GM19468 (cell line): ENCODE measurements around the gene CCDC27.

Experiments
- ATAC-seq: cut with Tn5 transposase; IDR thresholded peaks from one replicate; pipeline ENCODE4 v1.9.1; 2021; ENCODE audit warnings: mild to moderate bottlenecking, moderate library complexity, moderate number of reproducible peaks; ENCODE audit not compliant: unreplicated experiment; ENCODE audit errors: extremely low read depth

Gene CCDC27

DNA sequence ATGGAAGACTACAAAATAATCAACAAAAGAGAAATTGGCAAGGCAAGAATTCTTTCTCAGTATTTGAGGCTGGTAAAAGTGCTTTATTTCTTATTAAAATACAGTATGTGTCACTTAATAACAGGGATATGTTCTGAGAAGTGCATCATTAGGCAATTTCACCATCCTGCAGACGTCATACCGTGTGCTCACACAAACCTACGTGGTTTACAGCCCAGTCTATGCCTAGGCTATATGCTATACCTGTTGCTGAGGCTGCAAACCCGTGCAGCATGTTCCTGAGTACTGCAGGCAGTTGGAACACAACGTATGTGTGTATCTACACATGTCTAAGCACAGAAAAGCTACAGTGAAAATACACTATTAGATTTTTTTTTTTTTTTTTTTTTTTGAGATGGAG, 2.7 kb upstream of the CCDC27 start:
- ATAC-seq = no peak

DNA sequence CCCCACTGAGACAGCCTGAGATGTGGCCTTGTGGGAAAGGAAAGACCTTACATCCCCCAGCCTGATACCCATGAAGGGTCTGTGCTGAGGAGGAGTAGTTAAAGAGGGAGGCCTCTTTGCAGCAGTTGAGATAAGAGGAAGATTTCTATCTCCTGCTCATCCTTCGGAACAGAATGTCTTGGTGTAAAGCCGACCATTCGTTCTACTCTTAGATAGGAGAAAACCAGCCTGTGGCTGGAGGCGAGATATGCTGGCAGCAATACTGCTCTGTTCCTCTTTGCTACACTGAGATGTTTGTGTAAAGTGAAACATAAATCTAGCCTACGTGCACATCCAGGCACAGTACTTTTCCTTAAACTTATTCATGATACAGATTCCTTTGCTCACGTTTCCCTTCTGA, 1.5 kb upstream of the CCDC27 start:
- ATAC-seq = no peak

DNA sequence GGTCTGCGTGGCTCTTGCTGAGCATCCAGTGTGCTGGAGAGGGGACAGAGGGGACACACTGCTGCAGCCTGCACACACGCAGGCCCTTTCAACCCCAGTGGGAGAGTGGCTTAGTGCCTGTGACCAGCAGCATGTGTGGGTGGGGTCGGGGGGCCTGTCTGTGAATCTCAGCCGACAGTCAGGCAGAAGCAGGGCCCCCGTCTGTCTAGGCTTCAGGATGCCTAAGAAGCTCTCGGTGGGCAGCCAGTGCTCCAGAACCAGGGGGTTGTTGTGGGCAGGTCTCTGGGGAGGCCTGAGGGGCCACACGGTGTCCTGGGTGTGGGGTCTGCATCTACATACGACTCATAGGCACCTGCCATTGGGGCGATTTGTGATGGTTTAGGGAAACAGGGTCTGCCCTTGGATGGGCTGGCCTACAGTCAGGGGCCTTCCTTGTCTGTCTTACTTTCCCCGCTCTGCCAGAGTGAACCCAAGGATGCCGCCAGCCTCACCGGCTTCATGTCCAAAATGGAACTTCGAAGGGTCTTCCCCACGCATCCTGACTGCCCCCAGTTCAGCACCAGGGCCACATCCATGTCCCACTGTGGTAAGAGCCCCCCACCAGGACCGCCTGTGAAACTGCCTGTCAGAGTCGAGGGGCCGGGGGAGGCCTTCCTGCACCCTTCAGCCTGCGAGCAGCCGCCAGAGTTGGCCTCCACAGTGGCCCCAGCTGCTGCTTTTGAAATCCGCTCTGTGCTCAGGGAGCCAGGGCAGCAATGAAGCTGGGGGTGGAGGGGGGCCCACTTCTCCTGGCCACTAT, 1.6 kb downstream of the CCDC27 start:
- ATAC-seq = no peak

DNA sequence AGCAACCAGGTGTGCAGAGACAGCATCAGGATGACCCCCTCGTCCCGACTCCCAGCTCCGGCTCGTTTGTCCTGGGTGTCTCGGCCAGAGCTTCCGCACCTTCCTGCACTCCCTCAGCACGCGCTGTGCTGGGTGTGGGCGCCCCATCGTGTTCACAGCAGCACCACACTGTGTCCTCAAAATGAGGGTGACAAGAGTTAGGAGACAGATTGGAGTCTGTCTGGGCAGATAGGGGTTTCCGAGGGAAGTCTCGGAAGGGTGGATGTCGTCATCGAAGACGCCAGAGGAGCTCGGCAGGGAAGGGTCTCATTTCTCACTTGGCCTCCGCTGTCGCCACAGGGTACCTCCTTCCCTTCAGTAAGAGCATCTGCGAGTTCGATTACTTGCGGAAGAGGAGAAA, 4.1 kb downstream of the CCDC27 start:
- ATAC-seq = no peak

DNA sequence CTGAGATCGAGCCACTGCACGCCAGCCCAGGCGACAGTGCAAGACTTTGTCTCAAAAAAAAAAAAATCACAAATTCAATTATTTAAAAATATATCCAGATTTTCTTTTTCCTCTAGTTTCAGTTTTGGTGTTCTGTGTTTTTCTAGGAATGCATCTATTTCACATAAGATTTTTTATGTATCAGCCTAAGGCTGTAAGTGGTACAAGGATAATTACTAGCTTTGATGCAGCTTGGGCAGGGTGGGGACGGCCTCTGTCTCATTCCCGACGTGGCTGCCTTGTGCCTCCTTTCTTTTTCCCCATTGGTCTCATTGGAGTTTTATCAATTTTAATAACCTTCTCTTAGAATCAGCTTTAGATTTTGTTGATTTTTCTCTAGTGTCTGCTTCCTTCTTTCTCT, 6.9 kb downstream of the CCDC27 start:
- no peak for ATAC-seq

DNA sequence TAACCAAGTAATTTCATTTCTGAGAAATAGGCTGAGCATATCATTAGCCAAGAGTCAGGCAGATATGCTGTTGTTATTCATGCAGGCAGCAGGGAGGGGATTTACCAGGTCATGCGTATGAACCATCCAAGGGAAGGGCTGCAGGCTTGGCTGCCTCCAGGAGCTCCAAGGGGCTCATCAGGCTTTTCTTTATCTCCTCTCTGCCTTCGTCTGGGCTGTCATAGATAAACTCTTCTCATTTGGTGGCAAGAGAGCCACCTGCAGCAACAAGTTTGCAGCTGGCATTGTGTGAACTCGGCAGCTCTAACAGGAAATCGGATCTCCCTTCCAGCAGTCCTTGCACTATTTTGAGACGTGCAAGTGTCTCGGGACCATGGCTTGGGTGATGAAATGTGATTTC, 7.5 kb downstream of the CCDC27 start:
- no peak for ATAC-seq

DNA sequence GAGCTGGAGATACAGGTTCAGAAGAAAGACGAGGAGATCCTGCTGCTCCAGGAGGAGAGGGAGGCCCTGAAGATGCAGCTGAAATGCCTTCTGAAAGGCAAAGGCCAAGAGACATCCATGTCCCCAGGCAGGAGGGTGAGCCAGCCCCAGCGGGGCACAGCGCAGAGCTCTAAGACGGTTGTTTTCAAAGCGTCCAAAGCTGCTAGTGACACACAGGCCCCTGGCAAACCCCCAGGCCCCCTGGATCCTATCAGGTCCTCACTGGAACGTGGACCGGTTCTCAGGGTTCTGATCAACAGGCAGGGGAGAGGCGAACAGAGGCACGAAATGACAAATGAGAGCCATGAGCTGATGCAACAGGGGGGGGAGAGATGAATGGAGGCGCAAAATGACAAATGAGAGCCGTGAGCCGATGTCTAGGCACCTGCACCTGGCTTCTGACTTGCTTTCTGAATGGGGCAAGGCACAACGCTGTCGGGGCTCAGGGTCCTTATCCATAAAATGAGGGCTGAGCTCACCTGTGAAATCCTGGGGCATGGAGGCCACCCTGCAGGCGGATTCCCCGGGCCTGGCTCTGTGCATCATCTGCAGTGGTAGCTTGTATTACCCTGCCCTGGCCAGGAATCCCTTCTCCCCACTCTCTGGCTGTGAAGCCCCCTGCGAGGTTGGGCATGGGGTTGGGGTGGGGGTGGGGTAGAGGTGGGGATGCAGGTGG, 9.2 kb downstream of the CCDC27 start:
- ATAC-seq = no peak

DNA sequence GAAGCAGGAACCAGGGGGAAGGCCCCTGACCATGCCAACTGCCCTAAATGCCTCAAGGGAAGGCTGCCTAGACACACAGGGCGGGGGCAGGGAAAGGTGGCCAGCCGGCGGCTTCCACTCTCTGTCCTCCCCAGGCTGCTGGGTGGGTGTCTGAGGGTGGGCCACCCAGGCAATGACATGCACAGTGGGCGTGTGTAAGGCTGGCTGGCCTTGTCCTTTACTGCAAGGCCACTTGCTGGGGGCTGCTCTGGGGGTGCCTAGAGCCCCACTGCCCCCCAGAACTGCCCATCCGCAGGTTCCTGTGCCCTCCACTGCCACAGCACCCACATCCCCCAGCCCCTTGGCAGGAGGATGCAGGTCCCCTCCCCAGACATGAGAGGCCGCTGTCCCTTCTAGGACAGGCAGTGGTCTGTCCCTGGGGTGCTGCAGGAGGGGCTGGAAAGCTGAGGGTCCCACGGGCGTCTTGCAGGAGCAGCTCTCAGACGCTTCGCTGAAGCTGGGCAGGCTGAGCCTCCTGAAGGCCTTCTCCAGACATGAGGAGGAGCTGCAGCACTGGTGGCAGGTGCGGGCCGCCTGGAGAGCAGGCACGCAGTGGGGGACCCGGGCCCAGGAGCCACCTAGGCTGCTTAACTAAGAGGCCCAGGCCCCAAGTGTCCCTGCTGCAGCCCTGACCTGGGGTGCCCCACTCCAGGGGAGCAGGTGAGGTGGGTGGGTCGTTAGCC, 10.1 kb downstream of the CCDC27 start:
- no peak for ATAC-seq

DNA sequence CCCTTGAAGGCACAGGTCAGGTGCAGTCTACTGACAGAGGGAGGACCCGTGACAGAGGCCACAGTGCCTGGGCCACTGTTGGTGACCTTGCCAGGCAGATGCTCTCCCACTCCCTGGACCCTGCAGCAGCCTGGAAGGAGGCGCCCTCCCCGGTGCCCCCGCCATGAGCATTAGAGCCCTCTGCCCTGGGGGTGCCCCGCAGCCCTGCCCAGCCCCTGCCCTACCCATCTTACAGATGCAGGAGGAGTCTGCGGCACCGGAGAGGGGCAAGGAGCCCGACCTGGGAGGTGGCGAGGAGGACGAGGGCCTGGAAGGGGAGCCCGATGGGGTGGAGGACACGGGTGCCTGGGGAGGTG, 10.6 kb downstream of the CCDC27 start:
- no peak for ATAC-seq

DNA sequence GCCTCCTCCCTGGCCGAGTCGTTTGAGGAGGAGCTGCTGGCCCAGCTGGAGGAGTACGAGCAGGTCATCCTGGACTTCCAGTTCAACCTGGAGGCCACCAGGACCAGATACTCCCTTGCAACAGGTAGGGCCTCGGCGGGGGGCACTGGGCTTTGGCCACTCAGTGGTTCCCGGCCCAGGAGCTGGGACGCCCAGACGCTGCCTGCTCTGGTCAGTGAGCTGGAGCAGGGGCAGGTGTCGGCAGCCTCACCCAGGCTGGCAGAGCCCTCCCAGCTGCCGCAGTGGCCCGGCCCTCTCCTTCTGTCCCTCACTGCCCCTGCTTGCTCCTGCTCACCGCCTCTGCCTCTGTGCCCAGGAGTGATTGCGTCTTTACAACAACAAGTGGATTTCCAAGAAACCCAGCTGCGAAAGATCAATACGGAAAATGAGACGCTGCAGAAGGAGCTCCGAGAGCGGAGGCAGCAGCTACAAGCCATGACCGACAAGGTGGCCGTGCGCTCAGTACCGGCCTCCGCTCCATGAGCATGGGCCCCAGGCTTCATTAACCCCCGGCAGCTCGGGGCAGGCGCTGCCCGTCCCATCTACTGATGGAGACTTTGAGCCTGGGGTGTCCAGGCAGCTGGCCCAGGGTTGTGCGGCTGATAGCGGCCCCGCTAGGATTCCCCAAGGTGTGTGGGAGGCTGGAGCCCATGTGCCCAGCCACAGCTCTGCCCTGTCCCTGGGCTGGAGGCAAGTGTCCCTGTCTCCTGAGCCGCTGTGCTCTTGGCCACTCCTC, 11.3 kb downstream of the CCDC27 start:
- no peak for ATAC-seq

DNA sequence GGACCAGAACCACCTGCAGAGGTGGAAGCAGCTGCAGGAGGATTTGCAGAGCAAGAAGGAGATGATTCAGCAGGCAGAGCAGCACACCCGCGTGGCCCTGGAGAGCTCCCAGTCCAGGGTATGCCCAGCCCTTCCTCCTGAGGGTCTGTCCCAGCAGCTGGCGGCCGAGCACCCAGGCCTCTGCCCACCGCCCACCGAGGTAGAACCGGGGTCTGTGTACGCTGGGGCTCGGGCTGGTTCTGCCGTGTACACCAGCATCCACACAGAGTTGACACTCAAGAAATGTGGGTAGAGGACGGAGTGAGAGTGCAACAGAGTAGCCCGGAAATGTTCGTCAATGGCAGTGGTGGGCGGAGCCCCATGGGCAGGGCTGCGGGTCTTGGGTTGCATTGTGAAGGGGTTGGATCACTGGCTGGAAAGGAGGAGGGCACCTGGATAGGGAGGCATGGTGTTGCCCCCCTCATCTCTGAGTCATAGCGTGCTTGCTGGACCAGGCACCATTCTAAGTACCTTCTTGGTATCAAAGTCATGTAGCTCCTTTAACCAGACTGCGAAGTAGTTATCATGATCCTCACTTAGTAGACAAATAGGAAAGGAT, 15.2 kb downstream of the CCDC27 start:
- no peak for ATAC-seq

DNA sequence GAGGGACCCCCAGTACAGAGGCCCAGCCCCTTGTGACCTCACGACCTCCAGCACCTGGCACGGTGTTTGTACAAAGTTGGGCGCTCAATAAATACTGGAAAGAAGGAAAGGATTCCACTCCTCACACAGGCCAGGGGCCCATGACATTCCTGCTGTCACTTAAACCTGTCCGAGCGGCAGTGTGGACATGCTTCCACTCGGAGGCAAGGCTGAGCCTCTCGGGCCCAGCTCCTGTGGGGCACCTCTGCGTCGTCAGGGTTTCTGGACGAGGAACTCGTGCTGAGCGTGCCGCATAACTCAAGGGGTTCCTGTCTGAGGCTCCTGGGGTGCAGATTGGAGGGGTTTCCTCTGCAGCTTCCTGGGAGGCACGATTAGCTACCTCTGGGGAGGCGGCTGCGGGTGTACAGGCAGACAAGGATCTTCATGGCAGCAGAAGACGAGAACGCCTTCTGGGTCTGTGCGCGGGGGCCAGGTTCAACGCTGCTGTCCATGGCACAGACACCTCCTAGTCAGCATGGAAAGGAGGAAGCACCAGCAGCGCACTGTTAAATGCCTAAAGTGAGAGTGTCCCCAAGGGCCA, 16.7 kb downstream of the CCDC27 start:
- ATAC-seq = no peak

DNA sequence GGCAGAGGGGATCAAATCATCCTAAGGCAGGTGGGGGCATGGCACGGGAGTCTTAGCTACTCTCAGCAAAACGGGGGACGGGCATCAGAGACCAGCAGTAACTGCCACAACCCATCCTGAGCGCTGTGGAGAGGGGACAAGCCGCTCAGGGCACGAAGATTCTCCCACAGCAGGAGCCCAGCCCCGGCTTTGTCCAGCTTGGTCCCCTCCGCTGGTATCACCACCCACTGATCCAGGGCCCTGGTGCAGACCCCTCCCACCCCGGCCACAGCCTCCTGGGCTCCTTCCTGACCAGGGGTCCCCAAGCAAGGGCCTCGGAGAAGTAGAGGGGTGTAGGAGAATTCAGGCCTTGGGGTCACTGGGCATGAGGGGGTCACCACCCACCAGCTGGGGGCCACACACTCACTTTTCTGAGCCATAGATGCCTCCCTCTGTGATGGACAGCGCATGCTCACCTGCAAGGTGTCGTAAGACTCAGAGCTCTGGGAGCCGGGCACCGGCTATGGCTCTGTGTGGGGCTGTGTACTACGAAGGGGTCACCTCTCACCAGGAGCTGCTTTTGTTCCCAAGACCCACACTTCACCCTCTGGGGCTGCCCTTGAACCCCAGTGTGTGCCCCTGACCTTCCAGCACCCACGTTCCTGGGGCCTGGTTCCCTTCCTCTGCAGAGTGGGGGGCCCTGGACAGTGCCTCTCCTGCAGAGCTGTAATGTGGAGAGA, 18.0 kb downstream of the CCDC27 start:
- ATAC-seq = no peak

DNA sequence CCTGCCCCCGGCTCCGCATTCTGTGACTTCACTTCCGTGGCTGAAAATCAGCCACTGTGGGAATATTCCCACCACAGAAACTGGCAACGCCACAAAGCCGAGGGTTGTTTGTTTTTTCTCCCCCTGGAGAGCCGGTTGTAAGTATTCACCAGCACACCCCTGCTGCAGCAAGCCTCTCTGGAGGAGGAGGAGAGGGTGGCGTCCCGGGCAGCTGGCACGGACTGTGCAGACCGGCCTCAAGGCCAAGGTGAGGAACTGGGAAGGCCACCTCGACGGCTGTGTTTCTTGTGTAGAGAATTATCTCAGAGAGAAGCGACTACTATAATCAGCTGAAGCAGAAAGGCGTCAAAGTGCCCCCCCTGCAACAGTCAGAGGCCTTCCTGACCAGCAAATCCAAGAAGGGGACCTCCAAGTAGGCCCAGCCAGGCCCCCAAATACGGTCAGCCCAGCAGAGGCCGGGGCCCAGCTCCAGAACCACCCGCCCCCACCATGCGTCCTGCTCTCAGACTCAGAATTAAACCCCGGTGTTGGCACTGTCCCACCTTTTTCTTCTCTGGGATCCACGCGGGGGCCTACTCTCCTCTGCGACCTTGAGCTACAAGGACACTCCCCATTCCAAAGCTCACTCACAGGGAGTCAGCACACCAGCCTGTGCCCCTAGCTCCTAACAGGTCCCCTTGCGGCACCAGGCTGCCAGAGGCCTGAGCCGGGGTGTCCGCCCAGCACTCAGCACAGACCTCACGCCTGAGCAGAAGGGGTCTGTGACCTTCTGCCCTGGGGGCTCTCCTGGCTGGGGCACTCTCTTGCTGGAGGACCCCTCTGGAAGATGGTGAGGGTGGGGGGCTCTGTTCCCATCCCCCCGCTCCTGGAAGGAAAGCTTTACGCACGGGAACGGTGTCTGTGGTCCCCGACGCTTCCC, 19.1 kb downstream of the CCDC27 start:
- no peak for ATAC-seq

DNA sequence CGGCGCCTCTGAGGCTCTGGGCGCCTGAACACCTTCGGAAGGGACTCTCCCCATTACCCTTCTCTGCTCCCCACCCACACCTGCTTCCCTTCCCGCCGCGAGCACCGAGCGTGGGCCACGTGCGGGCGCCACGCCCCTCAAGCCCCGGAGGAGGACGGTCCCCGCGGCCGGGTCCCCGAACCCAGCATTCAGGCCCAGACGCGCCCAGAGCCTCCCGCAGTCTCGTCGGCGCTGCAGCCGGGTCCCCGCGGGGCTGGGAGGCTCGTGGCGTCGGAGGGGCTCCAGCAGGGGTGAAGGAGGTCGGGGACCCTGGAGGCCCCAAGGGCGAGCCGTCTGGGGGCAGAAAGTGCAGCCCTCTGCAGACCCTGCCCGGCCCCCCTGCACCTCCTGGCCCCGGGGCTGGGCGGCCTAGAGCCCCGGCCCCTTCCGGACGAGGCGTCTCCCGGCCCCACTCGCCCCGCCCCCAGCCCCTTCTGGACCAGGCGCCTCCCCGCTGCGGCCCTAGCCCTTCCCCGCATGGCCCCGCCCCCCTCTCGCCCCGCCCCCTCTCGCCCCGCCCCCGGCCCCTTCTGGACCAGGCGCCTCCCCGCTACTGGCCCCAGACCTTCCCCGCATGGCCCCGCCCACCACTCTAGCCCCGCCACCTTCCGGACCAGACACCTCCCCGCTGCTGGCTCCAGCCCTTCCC, 19.9 kb downstream of the CCDC27 start:
- ATAC-seq = no peak

DNA sequence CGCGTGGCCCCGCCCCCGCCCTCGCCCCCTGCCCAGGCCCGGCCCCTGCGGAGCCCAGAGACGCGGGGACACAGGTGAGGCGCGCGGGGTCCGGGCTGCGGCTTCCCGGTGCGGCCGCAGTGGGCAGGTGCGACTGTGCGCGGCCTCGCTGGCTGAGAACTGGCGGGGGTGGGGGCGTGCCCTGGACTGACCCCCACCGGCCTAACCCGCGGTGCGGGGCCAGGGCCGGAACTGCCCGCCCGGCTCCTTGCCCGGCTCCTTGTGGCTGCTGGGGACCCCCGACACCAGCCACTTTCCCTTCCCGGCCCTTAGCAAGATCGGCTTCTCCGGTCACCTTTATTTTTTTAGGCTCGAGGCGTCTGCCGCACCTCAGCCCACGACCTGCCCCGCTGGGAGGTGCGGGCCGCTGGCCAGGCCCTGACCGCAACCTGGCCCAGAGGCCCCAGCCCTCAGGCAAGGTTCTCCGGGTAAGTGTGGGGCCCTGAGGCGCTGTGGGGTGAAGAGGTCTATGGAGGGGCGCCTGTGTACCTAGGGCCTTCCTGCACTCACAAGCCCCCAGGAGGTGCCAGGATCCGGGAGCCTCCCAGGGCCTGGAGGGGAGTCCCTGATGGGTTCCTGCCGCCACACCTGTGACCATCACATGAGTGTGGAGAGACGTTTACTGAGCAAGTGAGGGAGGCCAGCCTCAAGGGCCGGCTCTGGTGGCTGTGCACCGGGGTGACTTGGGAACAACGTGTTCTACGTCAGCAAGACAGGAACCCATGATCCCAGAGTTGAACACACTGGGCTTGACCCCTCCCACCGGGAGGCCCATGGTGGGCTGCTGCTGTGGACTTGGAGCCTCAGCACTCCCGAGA, 20.7 kb downstream of the CCDC27 start, which contains the start of gene SMIM1:
SMIM1 (plus strand) TSS at position 35 of the 857 bp plus-strand sequence. CDS start 2,625 bp downstream, outside the sequence.
- ATAC-seq = no peak
